H9 (cell line): Measurements from ENCODE around the gene PBX4. TPM values are rescaled to one million over a fixed set of nuclear protein-coding genes. Genes with fewer than 3 reads are reported as not detected.

ENCODE experiments used
- DNase-seq: peaks from one replicate; pipeline ENCODE4 v3.0.0-alpha.2; 2017
- H2AFZ ChIP-seq: one replicate; pipeline ENCODE4 v1.6.1; 2013; ENCODE audit warnings: mild to moderate bottlenecking, low read length, control low read depth, moderate library complexity
- H2AK5ac ChIP-seq: 2 replicates; pipeline ENCODE4 v1.6.1; 2013; ENCODE audit warnings: low read length, control low read depth, mixed read lengths; ENCODE audit not compliant: insufficient read length
- H2BK120ac ChIP-seq: one replicate; pipeline ENCODE4 v1.6.1; 2013; ENCODE audit warnings: low read depth, mild to moderate bottlenecking, low read length, control low read depth, inconsistent platforms; ENCODE audit not compliant: poor library complexity, severe bottlenecking
- H2BK12ac ChIP-seq: 2 replicates; pipeline ENCODE4 v1.6.1; 2013; ENCODE audit warnings: low read length, control low read depth, mixed read lengths, low read depth; ENCODE audit not compliant: insufficient read length
- H2BK15ac ChIP-seq: 2 replicates; pipeline ENCODE4 v1.6.1; 2013; ENCODE audit warnings: low read depth, low read length, control low read depth
- H2BK20ac ChIP-seq: one replicate; pipeline ENCODE4 v1.6.1; 2013; ENCODE audit warnings: low read depth, mild to moderate bottlenecking, low read length, control low read depth, inconsistent platforms; ENCODE audit not compliant: poor library complexity, severe bottlenecking
- H2BK5ac ChIP-seq: 2 replicates; pipeline ENCODE4 v1.6.1; 2013; ENCODE audit warnings: low read length, control low read depth, mixed read lengths; ENCODE audit not compliant: insufficient read length
- H3K14ac ChIP-seq: 2 replicates; pipeline ENCODE4 v1.6.1; 2013; ENCODE audit warnings: low read length, control low read depth; ENCODE audit not compliant: insufficient read depth
- H3K18ac ChIP-seq: 2 replicates; pipeline ENCODE4 v1.6.1; 2013; ENCODE audit warnings: low read depth, mild to moderate bottlenecking, mixed read lengths, low read length, control low read depth; ENCODE audit not compliant: insufficient read length
- H3K23ac ChIP-seq: 2 replicates; pipeline ENCODE4 v1.6.1; 2013; ENCODE audit warnings: low read length, control low read depth, mixed read lengths, low read depth; ENCODE audit not compliant: insufficient read length
- H3K23me2 ChIP-seq: 2 replicates; pipeline ENCODE4 v1.6.1; 2013; ENCODE audit warnings: low read depth, mild to moderate bottlenecking, mixed read lengths, low read length, control low read depth; ENCODE audit not compliant: insufficient read length, poor library complexity, severe bottlenecking
- H3K27ac ChIP-seq: 2 replicates; pipeline ENCODE4 v1.5.1; 2013; ENCODE audit warnings: low read length, control low read depth, mixed read lengths, low read depth; ENCODE audit not compliant: insufficient read length
- H3K27me3 ChIP-seq: 2 replicates; pipeline ENCODE4 v1.6.1; 2013; ENCODE audit warnings: low read length, control low read depth, inconsistent platforms; ENCODE audit not compliant: insufficient read depth
- H3K4ac ChIP-seq: 2 replicates; pipeline ENCODE4 v1.6.1; 2013; ENCODE audit warnings: low read depth, mild to moderate bottlenecking, control low read depth, inconsistent platforms, low read length, moderate library complexity
- H3K4me1 ChIP-seq: 2 replicates; pipeline ENCODE4 v1.6.1; 2013; ENCODE audit warnings: low read length, control low read depth, inconsistent platforms; ENCODE audit not compliant: insufficient read depth
- H3K4me2 ChIP-seq: 2 replicates; pipeline ENCODE4 v1.6.1; 2013; ENCODE audit warnings: low read length, control low read depth, mixed read lengths; ENCODE audit not compliant: insufficient read length, insufficient read depth
- H3K56ac ChIP-seq: 2 replicates; pipeline ENCODE4 v1.6.1; 2013; ENCODE audit warnings: low read depth, mild to moderate bottlenecking, mixed read lengths, low read length, control low read depth; ENCODE audit not compliant: insufficient read length
- H3K79me1 ChIP-seq: 2 replicates; pipeline ENCODE4 v1.6.1; 2013; ENCODE audit warnings: low read depth, mild to moderate bottlenecking, moderate library complexity, low read length, control low read depth, inconsistent platforms; ENCODE audit not compliant: insufficient read depth, poor library complexity, severe bottlenecking
- H3K79me2 ChIP-seq: 2 replicates; pipeline ENCODE4 v1.6.1; 2013; ENCODE audit warnings: low read length, control low read depth, inconsistent platforms; ENCODE audit not compliant: insufficient read depth
- H3K9ac ChIP-seq: 2 replicates; pipeline ENCODE4 v1.6.1; 2013; ENCODE audit warnings: low read length, control low read depth, mixed read lengths; ENCODE audit not compliant: insufficient read length; ENCODE audit errors: extremely low read depth
- H3K9me3 ChIP-seq: one replicate; pipeline ENCODE4 v1.6.1; 2013; ENCODE audit warnings: low read depth, low read length, inconsistent platforms; ENCODE audit not compliant: control insufficient read depth
- H3T11ph ChIP-seq: one replicate; pipeline ENCODE4 v1.6.1; 2013; ENCODE audit warnings: mild to moderate bottlenecking, low read length, control low read depth, inconsistent platforms
- H4K20me1 ChIP-seq: one replicate; pipeline ENCODE4 v1.6.1; 2013; ENCODE audit not compliant: control insufficient read depth, insufficient read length, insufficient read depth
- H4K5ac ChIP-seq: 2 replicates; pipeline ENCODE4 v1.6.1; 2013; ENCODE audit warnings: low read depth, mild to moderate bottlenecking, mixed read lengths, low read length, control low read depth; ENCODE audit not compliant: insufficient read length
- H4K8ac ChIP-seq: replicated peaks from 2 replicates; pipeline ENCODE4 v1.6.1; 2013; ENCODE audit warnings: low read length, control low read depth, mixed read lengths, low read depth; ENCODE audit not compliant: insufficient read length
- H4K91ac ChIP-seq: 2 replicates; pipeline ENCODE4 v1.6.1; 2013; ENCODE audit warnings: low read depth, mild to moderate bottlenecking, moderate library complexity, mixed read lengths, low read length, control low read depth; ENCODE audit not compliant: insufficient read length
- H3K27ac Mint-ChIP-seq, 3 experiments: 2 replicates in 2 of 3; 3 replicates in 1 of 3; pipeline ENCODE4 v1.8.0; 2020 to 2021; ENCODE audit warnings: mixed read lengths in 3 of 3, mild to moderate bottlenecking in 1 of 3, moderate library complexity in 1 of 3
- H3K27me3 Mint-ChIP-seq: 2 replicates; pipeline ENCODE4 v1.8.0; 2021; ENCODE audit warnings: low read depth, mild to moderate bottlenecking, moderate library complexity, mixed read lengths
- H3K36me3 Mint-ChIP-seq, 3 experiments: 2 replicates in 2 of 3; 3 replicates in 1 of 3; pipeline ENCODE4 v1.8.0; 2020 to 2021; ENCODE audit warnings: low read depth in 3 of 3, mixed read lengths in 3 of 3; ENCODE audit not compliant: insufficient read depth in 1 of 3
- H3K4me1 Mint-ChIP-seq, 2 experiments: 2 replicates each; pipeline ENCODE4 v1.8.0; 2020; ENCODE audit warnings: mixed read lengths in 2 of 2
- H3K4me3 Mint-ChIP-seq, 2 experiments: 2 replicates in 1 of 2; 3 replicates in 1 of 2; pipeline ENCODE4 v1.8.0; 2020 to 2021; ENCODE audit warnings: mild to moderate bottlenecking in 2 of 2, mixed read lengths in 2 of 2, moderate library complexity in 1 of 2
- H3K9me3 Mint-ChIP-seq, 2 experiments: 2 replicates in 1 of 2; 3 replicates in 1 of 2; pipeline ENCODE4 v1.8.0; 2020; ENCODE audit warnings: mild to moderate bottlenecking in 2 of 2, mixed read lengths in 2 of 2, moderate library complexity in 1 of 2
- WGBS: extraction: QIAGEN DNeasy Blood & Tissue Kit; methylation state at CpG from one replicate; pipeline ENCODE4 v1.1.7; 2013; ENCODE audit warnings: missing lambda C conversion rate, low lambda C conversion rate, mixed read lengths; ENCODE audit not compliant: insufficient read length; ENCODE audit errors: extremely low coverage; 5-methylcytosine and 5-hydroxymethylcytosine counted together
- total RNA-seq: library from RNA; stranded (reverse); gene quantifications from 2 replicates; pipeline ENCODE4 v1.2.1, GENCODE V29; 2021
- TF ChIP-seq, protein P1 (sequence below): fragments of 200-600 bp; sonication (generic); conservative IDR thresholded peaks from 3 replicates; pipeline ENCODE4 v1.8.0; 2021; ENCODE audit warnings: antibody characterized with exemption, mild to moderate bottlenecking

PBX4 gene
- total RNA-seq, 1 experiment from 2014 or later = 3.3 TPM

DNA sequence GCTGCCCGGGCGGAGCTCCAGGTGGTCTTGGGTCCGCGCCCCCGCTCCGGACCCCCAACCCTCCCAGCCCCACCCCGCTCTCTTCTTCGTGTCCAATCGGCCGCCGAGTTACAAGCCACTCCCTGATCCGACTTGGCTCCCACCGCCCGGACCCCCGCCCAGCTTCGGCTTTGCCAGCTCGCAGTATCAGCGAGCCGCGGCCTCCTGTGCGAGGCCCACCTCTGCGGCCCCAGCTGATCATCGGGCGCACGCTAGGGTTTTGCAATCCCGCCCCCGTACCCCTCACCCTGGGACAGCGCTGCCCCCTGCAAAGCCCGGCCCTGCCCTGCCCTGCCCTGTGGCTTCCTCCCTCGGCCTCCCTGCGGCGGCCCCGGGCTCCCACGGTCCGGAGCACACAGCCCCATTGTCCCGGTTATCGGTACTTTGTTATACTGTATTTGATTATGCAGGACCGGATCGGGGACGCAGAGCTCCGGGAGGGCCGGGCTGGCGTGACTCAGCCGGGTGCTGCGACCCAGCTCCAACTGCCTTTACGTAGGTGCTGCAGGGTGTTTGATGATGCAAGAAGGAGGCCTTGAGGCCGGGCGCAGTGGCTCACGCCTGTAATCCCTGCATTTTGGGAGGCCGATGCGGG lies 10.1 kb upstream of the PBX4 start:
- Histone ChIP-seq H3K4ac (no peak overlapping the region), H4K8ac (no peak overlapping the region), H4K20me1 (peaks cover 2% of the 10 kb centered on the region), H3K14ac (peak overlapping the region; percentile 83; the same call in 1 of the 2 replicates), H3K9ac (peak overlapping the region; percentile 12), H2BK12ac (no peak overlapping the region), H2AK5ac (no peak overlapping the region), H3K79me2 (peaks cover 2% of the 10 kb centered on the region; the same call in 1 of the 2 replicates), H3K23me2 (peaks cover 10% of the 10 kb centered on the region), H3T11ph (no peak overlapping the region), H4K5ac (no peak overlapping the region), H3K27ac (no peak overlapping the region), H2BK20ac (no peak overlapping the region), H3K56ac (no peak overlapping the region), H3K27me3 (no peaks in the 10 kb centered on the region), H3K9me3 (no peaks in the 10 kb centered on the region), H2BK120ac (peak overlapping the region; percentile 52), H4K91ac (no peak overlapping the region), H3K23ac (no peak overlapping the region), H2AFZ (no peak overlapping the region), H3K79me1 (no peaks in the 10 kb centered on the region), H3K18ac (peak overlapping the region; percentile 91), H2BK15ac (no peak overlapping the region), H2BK5ac (no peak overlapping the region), H3K4me1 (peaks cover 3% of the 10 kb centered on the region; the same call in 1 of the 2 replicates), H3K4me2 (peak overlapping the region; percentile 14)
- Mint-ChIP-seq H3K36me3 (peaks cover 16 to 39% (median 35%) of the 10 kb centered on the region in 3 experiments; a peak in 6 of 7 replicates), H3K27me3 (peaks cover 3% of the 10 kb centered on the region; the same call in 1 of the 2 replicates), H3K9me3 (no peaks in the 10 kb centered on the region), H3K4me3 (peak overlapping the region; percentile 84 to 87), H3K27ac (peak overlapping the region; percentile 96 to 97 (median 96)), H3K4me1 (peaks cover 16 to 20% of the 10 kb centered on the region in 2 experiments)
- peak; percentile 95 for DNase-seq
- WGBS = no CpG with 5 or more reads among the region's 51 CpGs
- TF ChIP-seq, protein P1, sequence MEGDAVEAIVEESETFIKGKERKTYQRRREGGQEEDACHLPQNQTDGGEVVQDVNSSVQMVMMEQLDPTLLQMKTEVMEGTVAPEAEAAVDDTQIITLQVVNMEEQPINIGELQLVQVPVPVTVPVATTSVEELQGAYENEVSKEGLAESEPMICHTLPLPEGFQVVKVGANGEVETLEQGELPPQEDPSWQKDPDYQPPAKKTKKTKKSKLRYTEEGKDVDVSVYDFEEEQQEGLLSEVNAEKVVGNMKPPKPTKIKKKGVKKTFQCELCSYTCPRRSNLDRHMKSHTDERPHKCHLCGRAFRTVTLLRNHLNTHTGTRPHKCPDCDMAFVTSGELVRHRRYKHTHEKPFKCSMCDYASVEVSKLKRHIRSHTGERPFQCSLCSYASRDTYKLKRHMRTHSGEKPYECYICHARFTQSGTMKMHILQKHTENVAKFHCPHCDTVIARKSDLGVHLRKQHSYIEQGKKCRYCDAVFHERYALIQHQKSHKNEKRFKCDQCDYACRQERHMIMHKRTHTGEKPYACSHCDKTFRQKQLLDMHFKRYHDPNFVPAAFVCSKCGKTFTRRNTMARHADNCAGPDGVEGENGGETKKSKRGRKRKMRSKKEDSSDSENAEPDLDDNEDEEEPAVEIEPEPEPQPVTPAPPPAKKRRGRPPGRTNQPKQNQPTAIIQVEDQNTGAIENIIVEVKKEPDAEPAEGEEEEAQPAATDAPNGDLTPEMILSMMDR = no peak
